ENCODE data around the gene CCDC138. TPM values are rescaled to one million over a fixed set of nuclear protein-coding genes. Genes with fewer than 3 reads are reported as not detected.

CCDC138 gene
- total and polyA plus RNA-seq, 2 of the 13 experiments (the other 11 are each of a cell fraction or from before 2014, with no cell fraction given) = 5.6 to 32.5 TPM

DNA sequence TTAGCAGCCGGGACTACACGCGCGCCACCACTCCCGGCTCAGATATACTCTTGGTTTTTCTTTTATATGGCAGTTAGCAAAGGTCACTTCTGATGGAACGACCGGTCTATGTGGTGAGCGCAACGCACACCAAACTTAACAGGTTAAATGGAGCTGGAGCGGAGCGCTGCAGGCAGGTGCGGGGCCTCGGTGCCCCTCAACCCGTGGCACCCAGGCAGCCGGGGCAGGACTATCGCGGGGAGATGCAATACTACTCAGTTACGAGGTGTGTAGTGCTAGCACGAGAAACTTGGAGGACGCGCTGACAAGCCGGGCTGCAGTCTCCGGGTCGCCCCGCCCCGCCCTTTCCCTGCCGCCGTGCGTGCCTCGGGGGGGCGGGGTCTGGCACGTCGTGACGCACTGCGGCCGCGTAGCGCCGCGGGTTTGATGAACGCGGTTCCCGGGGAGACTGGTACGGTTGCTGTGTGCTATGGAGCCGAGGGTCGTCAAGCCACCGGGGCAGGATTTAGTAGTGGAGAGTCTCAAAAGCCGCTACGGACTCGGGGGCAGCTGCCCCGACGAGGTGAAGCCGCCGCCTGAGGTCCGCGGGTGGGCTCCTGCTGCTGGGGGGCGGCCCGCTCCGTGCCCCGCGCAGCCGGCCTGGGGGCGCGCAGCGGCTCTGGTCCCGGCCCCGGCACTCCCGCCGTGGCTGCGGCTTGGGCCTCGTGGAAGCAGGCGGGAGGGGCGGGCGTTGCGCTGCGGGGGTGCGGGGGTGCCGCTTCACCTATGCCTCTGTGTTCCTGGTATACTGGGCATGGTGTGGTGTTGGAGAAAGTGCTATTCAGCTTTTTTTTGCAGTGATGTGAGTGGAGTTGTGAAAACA is at the start of gene CCDC138 (continued):
- TF ChIP-seq, protein P1, sequence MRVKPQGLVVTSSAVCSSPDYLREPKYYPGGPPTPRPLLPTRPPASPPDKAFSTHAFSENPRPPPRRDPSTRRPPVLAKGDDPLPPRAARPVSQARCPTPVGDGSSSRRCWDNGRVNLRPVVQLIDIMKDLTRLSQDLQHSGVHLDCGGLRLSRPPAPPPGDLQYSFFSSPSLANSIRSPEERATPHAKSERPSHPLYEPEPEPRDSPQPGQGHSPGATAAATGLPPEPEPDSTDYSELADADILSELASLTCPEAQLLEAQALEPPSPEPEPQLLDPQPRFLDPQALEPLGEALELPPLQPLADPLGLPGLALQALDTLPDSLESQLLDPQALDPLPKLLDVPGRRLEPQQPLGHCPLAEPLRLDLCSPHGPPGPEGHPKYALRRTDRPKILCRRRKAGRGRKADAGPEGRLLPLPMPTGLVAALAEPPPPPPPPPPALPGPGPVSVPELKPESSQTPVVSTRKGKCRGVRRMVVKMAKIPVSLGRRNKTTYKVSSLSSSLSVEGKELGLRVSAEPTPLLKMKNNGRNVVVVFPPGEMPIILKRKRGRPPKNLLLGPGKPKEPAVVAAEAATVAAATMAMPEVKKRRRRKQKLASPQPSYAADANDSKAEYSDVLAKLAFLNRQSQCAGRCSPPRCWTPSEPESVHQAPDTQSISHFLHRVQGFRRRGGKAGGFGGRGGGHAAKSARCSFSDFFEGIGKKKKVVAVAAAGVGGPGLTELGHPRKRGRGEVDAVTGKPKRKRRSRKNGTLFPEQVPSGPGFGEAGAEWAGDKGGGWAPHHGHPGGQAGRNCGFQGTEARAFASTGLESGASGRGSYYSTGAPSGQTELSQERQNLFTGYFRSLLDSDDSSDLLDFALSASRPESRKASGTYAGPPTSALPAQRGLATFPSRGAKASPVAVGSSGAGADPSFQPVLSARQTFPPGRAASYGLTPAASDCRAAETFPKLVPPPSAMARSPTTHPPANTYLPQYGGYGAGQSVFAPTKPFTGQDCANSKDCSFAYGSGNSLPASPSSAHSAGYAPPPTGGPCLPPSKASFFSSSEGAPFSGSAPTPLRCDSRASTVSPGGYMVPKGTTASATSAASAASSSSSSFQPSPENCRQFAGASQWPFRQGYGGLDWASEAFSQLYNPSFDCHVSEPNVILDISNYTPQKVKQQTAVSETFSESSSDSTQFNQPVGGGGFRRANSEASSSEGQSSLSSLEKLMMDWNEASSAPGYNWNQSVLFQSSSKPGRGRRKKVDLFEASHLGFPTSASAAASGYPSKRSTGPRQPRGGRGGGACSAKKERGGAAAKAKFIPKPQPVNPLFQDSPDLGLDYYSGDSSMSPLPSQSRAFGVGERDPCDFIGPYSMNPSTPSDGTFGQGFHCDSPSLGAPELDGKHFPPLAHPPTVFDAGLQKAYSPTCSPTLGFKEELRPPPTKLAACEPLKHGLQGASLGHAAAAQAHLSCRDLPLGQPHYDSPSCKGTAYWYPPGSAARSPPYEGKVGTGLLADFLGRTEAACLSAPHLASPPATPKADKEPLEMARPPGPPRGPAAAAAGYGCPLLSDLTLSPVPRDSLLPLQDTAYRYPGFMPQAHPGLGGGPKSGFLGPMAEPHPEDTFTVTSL (CRISPR knock-in tag; IDR thresholded peaks at IDR 0.05; ENCODE audit: borderline replicate concordance) = peak; percentile 34; the same call in 1 of the 2 replicates
- TF ChIP-seq, protein P2, sequence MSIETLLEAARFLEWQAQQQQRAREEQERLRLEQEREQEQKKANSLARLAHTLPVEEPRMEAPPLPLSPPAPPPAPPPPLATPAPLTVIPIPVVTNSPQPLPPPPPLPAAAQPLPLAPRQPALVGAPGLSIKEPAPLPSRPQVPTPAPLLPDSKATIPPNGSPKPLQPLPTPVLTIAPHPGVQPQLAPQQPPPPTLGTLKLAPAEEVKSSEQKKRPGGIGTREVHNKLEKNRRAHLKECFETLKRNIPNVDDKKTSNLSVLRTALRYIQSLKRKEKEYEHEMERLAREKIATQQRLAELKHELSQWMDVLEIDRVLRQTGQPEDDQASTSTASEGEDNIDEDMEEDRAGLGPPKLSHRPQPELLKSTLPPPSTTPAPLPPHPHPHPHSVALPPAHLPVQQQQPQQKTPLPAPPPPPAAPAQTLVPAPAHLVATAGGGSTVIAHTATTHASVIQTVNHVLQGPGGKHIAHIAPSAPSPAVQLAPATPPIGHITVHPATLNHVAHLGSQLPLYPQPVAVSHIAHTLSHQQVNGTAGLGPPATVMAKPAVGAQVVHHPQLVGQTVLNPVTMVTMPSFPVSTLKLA (IDR thresholded peaks at IDR 0.05) = peak; percentile 61
- TF ChIP-seq SP1 (IDR thresholded peaks at IDR 0.05) (no peak), SP1 (CRISPR knock-in tag; IDR thresholded peaks at IDR 0.05) (peak; percentile 96), HNRNPL (IDR thresholded peaks at IDR 0.05; ENCODE audit: low read depth, low read length) (0 out of 2 replicates have a peak, but pooled peaks have one; percentile 56), ZNF253 (CRISPR knock-in tag; IDR thresholded peaks at IDR 0.05; ENCODE audit: borderline replicate concordance) (no peak), ZNF484 (CRISPR knock-in tag; IDR thresholded peaks at IDR 0.05; ENCODE audit: borderline replicate concordance, low read depth) (no peak), ZNF687 (CRISPR knock-in tag; IDR thresholded peaks at IDR 0.05) (peak; percentile 95), HMG20A (CRISPR knock-in tag; IDR thresholded peaks at IDR 0.05; ENCODE audit: borderline replicate concordance) (peak; percentile 46; the same call in 1 of the 2 replicates), KAT8 (CRISPR knock-in tag; IDR thresholded peaks at IDR 0.05) (peak; percentile 83), CHCHD3 (CRISPR knock-in tag; IDR thresholded peaks at IDR 0.05) (no peak), TAF15 (IDR thresholded peaks at IDR 0.05; ENCODE audit: low read depth, low read length, poor library complexity, severe bottlenecking) (peak; percentile 99)
- TF ChIP-seq, protein P3, sequence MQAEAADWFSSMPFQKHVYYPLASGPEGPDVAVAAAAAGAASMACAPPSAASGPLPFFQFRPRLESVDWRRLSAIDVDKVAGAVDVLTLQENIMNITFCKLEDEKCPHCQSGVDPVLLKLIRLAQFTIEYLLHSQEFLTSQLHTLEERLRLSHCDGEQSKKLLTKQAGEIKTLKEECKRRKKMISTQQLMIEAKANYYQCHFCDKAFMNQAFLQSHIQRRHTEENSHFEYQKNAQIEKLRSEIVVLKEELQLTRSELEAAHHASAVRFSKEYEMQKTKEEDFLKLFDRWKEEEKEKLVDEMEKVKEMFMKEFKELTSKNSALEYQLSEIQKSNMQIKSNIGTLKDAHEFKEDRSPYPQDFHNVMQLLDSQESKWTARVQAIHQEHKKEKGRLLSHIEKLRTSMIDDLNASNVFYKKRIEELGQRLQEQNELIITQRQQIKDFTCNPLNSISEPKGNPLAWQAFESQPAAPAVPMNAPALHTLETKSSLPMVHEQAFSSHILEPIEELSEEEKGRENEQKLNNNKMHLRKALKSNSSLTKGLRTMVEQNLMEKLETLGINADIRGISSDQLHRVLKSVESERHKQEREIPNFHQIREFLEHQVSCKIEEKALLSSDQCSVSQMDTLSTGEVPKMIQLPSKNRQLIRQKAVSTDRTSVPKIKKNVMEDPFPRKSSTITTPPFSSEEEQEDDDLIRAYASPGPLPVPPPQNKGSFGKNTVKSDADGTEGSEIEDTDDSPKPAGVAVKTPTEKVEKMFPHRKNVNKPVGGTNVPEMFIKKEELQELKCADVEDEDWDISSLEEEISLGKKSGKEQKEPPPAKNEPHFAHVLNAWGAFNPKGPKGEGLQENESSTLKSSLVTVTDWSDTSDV (CRISPR knock-in tag; IDR thresholded peaks at IDR 0.05) = no peak

Measured in HepG2 (cell line).